HS-27A (cell line): ENCODE measurements around the gene STRN3.
"Not testable (repeated sequence)": the region's sequence is repeated elsewhere in the genome, so short reads cannot be mapped to it uniquely, and the experiment has no call there.

Source experiments
- DNase-seq: peaks from one replicate; pipeline ENCODE4 v3.0.0-alpha.2; 2012; ENCODE audit warnings: low read depth, missing footprints

Gene STRN3

GRCh38 chr14:31000629-31001338 is 25.4 kb downstream of the STRN3 start:
- DNase-seq = no peak

GRCh38 chr14:30999038-30999773 is 27.0 kb downstream of the STRN3 start:
- DNase-seq = no peak

DNA sequence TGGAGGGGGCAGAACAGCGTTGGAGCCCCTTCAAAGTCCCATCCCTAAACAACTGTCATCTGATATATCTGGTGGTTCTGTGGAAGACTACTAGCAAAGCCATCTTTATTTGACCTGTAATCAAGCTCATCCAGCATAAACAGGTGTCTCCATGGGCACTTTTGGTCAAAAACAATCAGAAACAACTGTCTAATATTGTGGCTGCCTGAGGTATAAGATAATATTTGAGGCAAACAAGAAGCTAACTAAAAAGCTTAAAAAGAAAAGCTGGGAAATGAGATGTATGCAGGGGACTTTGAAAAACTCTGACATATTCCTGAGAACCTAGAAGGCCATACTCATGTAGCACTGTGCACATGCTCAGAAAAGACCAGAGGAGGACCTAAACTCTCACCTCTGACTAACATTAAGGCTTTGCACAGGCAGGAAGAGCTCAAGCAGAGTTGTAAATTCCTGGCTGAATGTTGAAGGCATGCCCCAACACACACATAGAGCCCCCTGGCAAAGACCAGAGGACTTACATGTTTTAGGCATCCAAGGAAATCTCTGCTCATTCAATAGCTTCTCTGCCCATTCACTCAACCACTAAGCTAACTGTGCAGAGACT is 28.0 kb downstream of the STRN3 start:
- DNase-seq = no peak

GRCh38 chr14:30996892-30997659 is 29.1 kb downstream of the STRN3 start:
- DNase-seq = no peak

- DNase-seq = no peak
Observed at GRCh38 chr14:30995689-30996088, 30.5 kb downstream of the STRN3 start.

- no peak for DNase-seq
Observed at GRCh38 chr14:30994681-30995620, 31.2 kb downstream of the STRN3 start.

DNA sequence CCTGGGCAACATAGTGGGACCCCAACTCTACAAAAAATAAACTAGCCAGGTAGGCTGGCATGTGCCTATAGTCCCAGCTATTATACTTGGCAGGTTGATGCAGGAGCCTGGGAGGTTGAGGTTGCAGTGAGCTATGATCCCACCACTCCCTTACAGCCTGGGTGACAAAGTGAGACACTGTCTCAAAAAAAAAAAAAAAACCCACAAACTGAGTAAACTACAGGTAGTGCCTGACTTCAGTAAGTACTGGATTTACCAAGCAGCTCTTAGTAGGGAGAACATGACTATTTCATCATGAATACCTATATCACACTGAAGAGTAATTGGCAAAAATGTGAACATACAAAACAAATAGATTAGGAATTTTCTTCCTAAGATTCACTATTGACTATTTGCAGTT is 33.1 kb downstream of the STRN3 start:
- DNase-seq = no peak

- no peak for DNase-seq
Observed at GRCh38 chr14:30991408-30991807, 34.8 kb downstream of the STRN3 start.

DNA sequence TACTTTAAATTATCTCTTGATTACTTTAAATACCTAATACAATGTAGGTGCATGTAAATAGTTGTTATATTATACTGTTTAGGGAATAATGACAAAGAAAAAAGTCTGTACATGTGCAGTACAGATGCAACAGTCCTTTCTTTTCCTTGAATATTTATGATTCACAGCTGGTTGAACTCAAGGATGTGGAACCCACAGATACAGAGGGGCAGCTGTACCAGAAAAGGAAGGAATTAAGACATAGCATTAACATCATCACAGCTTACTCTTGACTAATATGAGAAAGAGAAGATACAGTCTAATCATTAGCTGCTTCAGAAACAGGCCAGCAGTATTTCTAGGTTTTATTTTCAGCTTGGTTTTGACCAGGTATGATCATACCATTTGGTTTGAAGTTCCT is 35.4 kb downstream of the STRN3 start:
- DNase-seq = no peak

DNA sequence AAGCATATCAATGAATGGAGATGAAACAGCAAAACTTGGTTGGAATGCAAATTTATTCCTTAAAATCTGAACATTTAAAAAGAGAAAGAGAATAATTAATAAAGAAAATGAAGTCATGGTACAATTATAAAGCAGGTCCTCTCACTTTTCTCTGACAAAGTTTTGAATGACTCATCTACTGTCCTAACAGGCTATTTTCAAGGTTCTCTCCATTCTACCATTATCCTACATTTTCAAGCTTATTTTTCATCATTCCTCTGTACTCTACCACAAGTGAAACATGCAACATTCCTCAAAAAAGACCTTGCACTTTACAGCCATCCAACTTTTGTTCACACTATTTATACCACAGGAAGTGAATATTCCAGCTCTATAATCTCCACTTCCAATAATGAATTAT is 37.7 kb downstream of the STRN3 start:
- no peak for DNase-seq

DNA sequence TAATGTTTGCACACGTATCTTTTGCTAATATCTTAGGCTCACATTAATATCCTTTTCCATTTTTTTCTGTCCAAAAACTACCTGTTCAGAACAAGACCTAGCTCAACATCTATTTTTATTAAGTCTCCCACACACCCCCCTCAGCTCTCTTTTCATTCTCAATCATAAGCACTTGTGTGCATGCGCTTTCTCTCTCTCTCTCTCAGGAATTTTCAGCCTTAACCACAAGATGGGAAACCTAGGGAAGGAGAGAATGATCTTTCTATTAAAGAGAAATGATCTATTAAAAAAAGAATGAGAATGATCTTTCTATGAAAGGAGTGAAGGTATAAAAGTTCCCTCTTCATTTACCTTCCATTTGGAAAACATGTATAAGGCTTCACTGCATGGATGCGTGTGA is 40.4 kb downstream of the STRN3 start:
- no peak for DNase-seq

GRCh38 chr14:30983858-30984257 is 42.3 kb downstream of the STRN3 start:
- DNase-seq = no peak

DNA sequence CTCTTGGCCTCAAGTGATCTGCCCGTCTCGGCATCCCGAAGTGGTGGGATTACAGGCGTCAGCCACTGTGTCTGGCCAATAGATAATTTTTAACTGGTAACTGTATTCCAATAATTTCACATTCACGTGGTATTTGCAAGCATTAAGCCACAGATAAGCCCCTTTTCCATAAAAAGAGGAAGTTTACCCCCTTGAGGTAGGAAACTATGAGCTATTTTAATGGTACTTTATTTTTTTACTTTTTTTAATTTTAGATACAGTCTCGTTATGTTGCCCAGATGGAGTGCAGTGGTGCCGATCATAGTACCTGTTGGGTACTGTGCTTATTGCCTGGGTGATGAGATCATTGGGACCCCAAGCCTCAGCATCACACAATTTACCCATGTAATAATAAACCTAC is 43.6 kb downstream of the STRN3 start:
- no peak for DNase-seq

- DNase-seq = no peak
Observed at GRCh38 chr14:30980980-30981379, 45.2 kb downstream of the STRN3 start.

DNA sequence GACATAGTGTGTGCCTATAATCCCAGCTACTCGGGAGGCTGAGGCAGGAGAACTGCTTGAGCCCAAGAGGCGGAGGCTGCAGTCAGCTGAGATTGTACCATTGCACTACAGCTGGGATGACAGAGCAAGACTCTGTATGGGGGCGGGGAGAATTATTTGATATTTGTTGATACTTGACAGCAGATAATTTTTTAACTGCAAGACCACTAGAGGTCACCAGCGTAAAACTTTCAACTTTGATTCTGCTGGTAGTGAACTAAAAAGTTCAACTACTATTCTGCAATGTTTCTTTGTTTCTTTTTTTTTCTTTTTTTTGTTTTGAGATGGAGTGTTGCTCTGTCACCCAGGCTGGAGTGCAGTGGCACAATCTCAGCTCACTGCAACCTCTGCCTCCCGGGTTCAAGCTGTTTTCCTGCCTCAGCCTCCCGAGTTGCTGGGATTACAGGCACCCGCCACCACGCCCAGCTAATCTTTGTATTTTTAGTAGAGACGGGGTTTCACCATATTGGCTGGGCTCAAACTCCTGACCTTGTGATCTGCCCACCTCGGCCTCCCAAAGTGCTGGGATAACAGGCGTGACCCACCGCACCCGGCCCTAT is 46.0 kb downstream of the STRN3 start:
- DNase-seq = peak; percentile 51

DNA sequence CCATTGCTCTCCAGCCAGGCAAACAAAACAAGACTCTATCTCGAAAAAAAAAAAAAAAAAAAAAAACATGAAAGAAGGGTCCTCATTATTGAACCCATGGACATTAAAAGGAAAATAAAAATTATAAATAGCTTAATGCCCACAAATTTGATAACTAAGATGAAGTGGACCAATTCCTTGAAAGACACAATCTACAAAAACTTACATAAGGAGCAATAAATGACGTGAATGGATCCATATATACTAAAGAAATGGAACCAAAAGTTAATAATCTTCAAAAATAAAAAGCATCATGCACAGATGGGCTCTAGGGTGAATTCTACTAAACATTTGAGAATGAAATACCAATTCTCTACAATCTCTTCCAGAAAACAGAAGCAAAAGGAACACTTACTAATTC is 48.4 kb downstream of the STRN3 start:
- no peak for DNase-seq

DNA sequence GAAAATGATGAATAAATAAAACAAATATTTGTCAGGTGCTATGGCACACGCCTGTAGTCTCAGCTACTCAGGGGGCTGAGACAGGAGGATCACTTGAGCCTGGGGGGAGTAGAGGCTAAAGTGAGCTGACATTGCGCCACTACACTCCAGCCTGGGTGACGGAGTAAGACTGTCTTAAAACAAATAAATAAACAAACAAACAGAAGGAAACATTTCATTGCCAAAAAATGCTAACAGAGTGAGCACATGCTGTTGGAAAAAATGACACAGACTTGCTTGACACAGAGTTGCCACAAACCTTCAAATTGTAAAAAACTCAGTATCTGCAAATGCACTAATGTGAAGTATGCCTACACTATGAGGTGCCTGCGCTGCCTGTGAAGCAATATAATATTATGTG is 51.6 kb downstream of the STRN3 start:
- DNase-seq = no peak

DNA sequence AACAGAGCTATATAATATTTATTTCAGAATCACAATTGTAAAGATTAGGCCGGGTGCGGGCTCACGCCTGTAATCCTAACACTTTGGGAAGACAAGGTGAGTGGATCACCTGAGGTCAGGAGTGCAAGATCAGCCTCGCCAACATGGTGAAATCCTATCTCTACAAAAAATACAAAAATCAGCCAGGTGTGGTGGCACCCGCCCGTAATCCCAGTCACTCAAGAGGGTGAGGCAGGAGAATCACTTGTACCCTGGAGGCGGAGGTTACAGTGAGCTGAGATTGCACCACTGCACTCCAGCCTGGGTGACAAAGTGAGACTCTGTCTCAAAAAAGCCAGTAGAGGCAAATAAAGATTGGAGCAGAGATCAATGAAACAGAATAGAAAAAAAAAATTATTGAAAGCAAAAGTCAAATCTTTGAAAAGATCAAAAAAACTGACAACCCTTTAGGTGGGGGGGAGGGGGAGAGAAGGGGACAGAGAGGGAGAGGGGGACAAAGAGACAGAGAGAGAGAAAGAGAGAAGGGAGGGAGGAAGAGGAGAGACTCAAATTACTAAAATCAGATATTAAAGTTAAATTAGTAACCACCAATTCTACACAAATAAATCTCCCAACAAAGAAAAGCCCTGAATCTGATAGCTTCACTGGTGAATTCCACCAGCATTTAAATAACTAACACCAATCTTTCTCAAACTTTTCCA is 53.1 kb downstream of the STRN3 start:
- DNase-seq = no peak

DNA sequence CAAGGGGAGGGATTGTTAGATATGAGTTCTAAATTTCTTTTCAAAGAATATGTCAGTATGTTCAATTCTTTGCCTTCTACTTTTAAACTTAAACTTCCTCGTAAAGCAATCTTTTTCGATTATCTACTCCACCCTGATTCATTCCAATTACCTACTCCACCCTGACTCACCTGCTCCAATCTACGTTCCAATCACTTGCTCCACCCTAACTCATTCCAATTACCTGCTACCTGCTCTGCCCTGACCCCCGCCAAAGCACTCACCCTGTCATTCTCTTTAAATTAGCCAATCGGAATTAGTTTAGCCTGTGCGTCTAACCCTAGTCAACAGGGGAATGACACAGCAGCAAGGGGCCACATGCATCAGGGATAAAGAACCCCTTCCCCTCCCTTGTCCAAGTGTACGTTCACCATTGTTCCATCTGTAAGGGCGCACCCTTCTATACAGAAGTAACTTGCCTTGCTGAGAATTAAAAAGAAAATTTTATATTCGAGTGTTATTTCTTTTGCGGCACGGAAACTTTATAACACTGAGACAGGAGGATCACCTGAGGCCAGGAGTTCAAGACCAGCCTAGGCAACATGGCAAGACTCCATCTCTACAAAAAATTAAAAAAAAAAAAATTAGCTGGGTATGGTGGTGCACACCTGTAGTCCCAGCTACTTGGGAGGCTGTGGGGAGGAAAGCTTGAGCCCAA is 54.0 kb downstream of the STRN3 start:
- DNase-seq = not testable (repeated sequence)

DNA sequence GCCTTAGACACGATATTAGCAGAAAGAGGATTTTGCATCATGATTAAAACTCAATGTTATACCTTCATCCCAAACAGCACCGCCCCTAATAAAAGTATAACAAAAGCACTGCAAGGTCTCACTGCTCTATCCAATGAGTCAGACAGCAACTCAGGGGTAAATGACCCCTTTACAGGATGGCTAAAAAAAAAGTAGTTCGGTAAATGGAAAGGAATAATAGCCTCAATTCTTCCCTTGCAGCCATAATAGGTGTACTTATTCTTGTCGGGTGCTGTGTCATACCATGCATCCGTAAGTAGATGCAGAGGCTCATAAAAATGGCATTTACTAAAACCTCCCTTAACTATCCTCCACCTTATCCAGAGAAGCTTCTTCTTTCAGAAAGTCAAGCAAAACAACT is 54.6 kb downstream of the STRN3 start:
- DNase-seq = no peak
